ENCODE data around the gene LY9. TPM values are rescaled to one million over a fixed set of nuclear protein-coding genes. Genes with fewer than 3 reads are reported as not detected.
A peak's percentile ranks its signal among the peaks of the same experiment; 100 is the strongest.

Gene LY9
- total RNA-seq, 1 donor: not detected

- no peak overlapping the region for H3K4me3 ChIP-seq (ENCODE audit: low read depth, low read length)
- no peak for TF ChIP-seq CTCF (IDR thresholded peaks at IDR 0.05; ENCODE audit: insufficient read depth, low read depth, low read length)
These were observed 18.9 kb downstream of the LY9 start for GRCh38 chr1:160814856-160815255.

GRCh38 chr1:160818207-160818937 lies 22.4 kb downstream of the LY9 start:
- no peak overlapping the region for H3K4me3 ChIP-seq (ENCODE audit: low read depth, low read length)
- DNase-seq (ENCODE audit: low read depth): no peak
- TF ChIP-seq CTCF (IDR thresholded peaks at IDR 0.05; ENCODE audit: insufficient read depth, low read depth, low read length): no peak

More at GRCh38 chr1:160814856-160815255, 18.9 kb downstream of the LY9 start:
- DNase-seq (ENCODE audit: low read depth): no peak

- no peak for TF ChIP-seq CTCF (IDR thresholded peaks at IDR 0.05; ENCODE audit: insufficient read depth, low read depth, low read length)
- DNase-seq (ENCODE audit: low read depth): no peak
These were observed 23.2 kb downstream of the LY9 start for GRCh38 chr1:160819186-160819585.

GRCh38 chr1:160821627-160822026 lies 25.7 kb downstream of the LY9 start:
- TF ChIP-seq CTCF (IDR thresholded peaks at IDR 0.05; ENCODE audit: insufficient read depth, low read depth, low read length): peak; percentile 20
- no peak for DNase-seq (ENCODE audit: low read depth)
- no peak overlapping the region for H3K4me3 ChIP-seq (ENCODE audit: low read depth, low read length)

More at GRCh38 chr1:160819186-160819585, 23.2 kb downstream of the LY9 start:
- no peak overlapping the region for H3K4me3 ChIP-seq (ENCODE audit: low read depth, low read length)

GRCh38 chr1:160823296-160823695 lies 27.3 kb downstream of the LY9 start:
- no peak overlapping the region for H3K4me3 ChIP-seq (ENCODE audit: low read depth, low read length)
- no peak for TF ChIP-seq CTCF (IDR thresholded peaks at IDR 0.05; ENCODE audit: insufficient read depth, low read depth, low read length)
- DNase-seq (ENCODE audit: low read depth): no peak

- DNase-seq (ENCODE audit: low read depth): no peak
- TF ChIP-seq CTCF (IDR thresholded peaks at IDR 0.05; ENCODE audit: insufficient read depth, low read depth, low read length): no peak
- no peak overlapping the region for H3K4me3 ChIP-seq (ENCODE audit: low read depth, low read length)
These were observed 30.6 kb downstream of the LY9 start for GRCh38 chr1:160826546-160826945.

GRCh38 chr1:160827418-160827817 lies 31.4 kb downstream of the LY9 start:
- H3K4me3 ChIP-seq (ENCODE audit: low read depth, low read length): no peak overlapping the region
- TF ChIP-seq CTCF (IDR thresholded peaks at IDR 0.05; ENCODE audit: insufficient read depth, low read depth, low read length): no peak
- DNase-seq (ENCODE audit: low read depth): peak; percentile 15
